ENCODE measurements around the gene WDR64.
"Not testable (repeated sequence)": the region's sequence is repeated elsewhere in the genome, so short reads cannot be mapped to it uniquely, and the experiment has no call there.

The WDR64 gene

GRCh38 chr1:241787691-241788090 is 135.6 kb downstream of the WDR64 start:
- no peak for DNase-seq (ENCODE audit: low read depth in 1 of 2, low spot score in 1 of 2)

GRCh38 chr1:241789061-241789460 is 137.0 kb downstream of the WDR64 start:
- no peak for DNase-seq (ENCODE audit: low read depth in 1 of 2, low spot score in 1 of 2)

- no peak for DNase-seq (ENCODE audit: low read depth in 1 of 2, low spot score in 1 of 2)
These were observed 147.3 kb downstream of the WDR64 start for GRCh38 chr1:241799416-241799815.

GRCh38 chr1:241800640-241801039 is 148.6 kb downstream of the WDR64 start:
- DNase-seq (ENCODE audit: low read depth in 1 of 2, low spot score in 1 of 2) = no peak

GRCh38 chr1:241802863-241803262 is 150.8 kb downstream of the WDR64 start:
- DNase-seq (ENCODE audit: low read depth in 1 of 2, low spot score in 1 of 2) = no peak

- not testable (repeated sequence) for DNase-seq (ENCODE audit: low read depth in 1 of 2, low spot score in 1 of 2)
These were observed 152.6 kb downstream of the WDR64 start for GRCh38 chr1:241804706-241805105.

GRCh38 chr1:241808265-241808664 is 156.2 kb downstream of the WDR64 start:
- no peak for DNase-seq (ENCODE audit: low read depth in 1 of 2, low spot score in 1 of 2)

GRCh38 chr1:241810769-241811405 is 158.8 kb downstream of the WDR64 start:
- no peak for DNase-seq (ENCODE audit: low read depth in 1 of 2, low spot score in 1 of 2)

- no peak for DNase-seq (ENCODE audit: low read depth in 1 of 2, low spot score in 1 of 2)
These were observed 161.8 kb downstream of the WDR64 start for GRCh38 chr1:241813768-241814320.

GRCh38 chr1:241816008-241816407 is 163.9 kb downstream of the WDR64 start:
- DNase-seq (ENCODE audit: low read depth in 1 of 2, low spot score in 1 of 2) = no peak

GRCh38 chr1:241817331-241817792 is 165.3 kb downstream of the WDR64 start:
- no peak for DNase-seq (ENCODE audit: low read depth in 1 of 2, low spot score in 1 of 2)

GRCh38 chr1:241817956-241818612 is 166.0 kb downstream of the WDR64 start:
- DNase-seq (ENCODE audit: low read depth in 1 of 2, low spot score in 1 of 2) = no peak

- no peak for DNase-seq (ENCODE audit: low read depth in 1 of 2, low spot score in 1 of 2)
These were observed 167.3 kb downstream of the WDR64 start for GRCh38 chr1:241819340-241819866.

GRCh38 chr1:241821363-241821762 is 169.3 kb downstream of the WDR64 start:
- no peak for DNase-seq (ENCODE audit: low read depth in 1 of 2, low spot score in 1 of 2)

GRCh38 chr1:241822846-241823245 is 170.8 kb downstream of the WDR64 start:
- no peak for DNase-seq (ENCODE audit: low read depth in 1 of 2, low spot score in 1 of 2)

- DNase-seq (ENCODE audit: low read depth in 1 of 2, low spot score in 1 of 2) = no peak
These were observed 171.8 kb downstream of the WDR64 start for GRCh38 chr1:241823925-241824324.

GRCh38 chr1:241825581-241825980 is 173.5 kb downstream of the WDR64 start:
- DNase-seq (ENCODE audit: low read depth in 1 of 2, low spot score in 1 of 2) = no peak

- DNase-seq (ENCODE audit: low read depth in 1 of 2, low spot score in 1 of 2) = not testable (repeated sequence)
These were observed 174.5 kb downstream of the WDR64 start for GRCh38 chr1:241826613-241827012.

- DNase-seq (ENCODE audit: low read depth in 1 of 2, low spot score in 1 of 2) = no peak
These were observed 175.2 kb downstream of the WDR64 start for GRCh38 chr1:241827264-241827663.

GRCh38 chr1:241828463-241829021 is 176.5 kb downstream of the WDR64 start:
- no peak for DNase-seq (ENCODE audit: low read depth in 1 of 2, low spot score in 1 of 2)

GRCh38 chr1:241829468-241829867 is 177.4 kb downstream of the WDR64 start:
- no peak for DNase-seq (ENCODE audit: low read depth in 1 of 2, low spot score in 1 of 2)

All from activated T-helper 1 cell treated with anti-CD3 and anti-CD28 coated beads, Interleukin-2, amount 50 U/mL, for 16 hours (primary cell).